ENCODE data around the gene ASIC5.
"Not testable (repeated sequence)": the region's sequence is repeated elsewhere in the genome, so short reads cannot be mapped to it uniquely, and the experiment has no call there.

ASIC5 gene, protein sequence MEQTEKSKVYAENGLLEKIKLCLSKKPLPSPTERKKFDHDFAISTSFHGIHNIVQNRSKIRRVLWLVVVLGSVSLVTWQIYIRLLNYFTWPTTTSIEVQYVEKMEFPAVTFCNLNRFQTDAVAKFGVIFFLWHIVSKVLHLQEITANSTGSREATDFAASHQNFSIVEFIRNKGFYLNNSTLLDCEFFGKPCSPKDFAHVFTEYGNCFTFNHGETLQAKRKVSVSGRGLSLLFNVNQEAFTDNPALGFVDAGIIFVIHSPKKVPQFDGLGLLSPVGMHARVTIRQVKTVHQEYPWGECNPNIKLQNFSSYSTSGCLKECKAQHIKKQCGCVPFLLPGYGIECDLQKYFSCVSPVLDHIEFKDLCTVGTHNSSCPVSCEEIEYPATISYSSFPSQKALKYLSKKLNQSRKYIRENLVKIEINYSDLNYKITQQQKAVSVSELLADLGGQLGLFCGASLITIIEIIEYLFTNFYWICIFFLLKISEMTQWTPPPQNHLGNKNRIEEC

DNA sequence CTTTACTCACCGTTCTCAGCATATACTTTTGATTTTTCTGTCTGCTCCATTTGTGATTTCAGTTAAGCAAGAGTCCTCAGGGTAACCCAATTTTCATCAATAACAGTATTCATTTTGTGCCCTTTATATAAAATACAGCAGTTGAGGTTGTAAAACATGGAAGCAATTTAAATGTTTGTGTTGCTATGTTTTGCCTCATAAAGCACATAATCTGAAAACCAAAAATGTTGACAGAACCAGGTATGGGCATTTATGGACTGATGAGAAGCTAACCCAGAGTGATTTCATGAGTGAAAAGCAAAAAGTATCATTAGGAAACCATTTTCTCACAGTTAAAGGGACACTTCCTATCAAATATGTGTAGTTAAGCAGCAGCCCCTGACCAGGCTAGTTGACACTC is at the start of gene ASIC5:
ASIC5 (minus strand) TSS at position 101 of the 400 bp plus-strand sequence; CDS start at position 50, 51 bp downstream.
- DNase-seq, result no peak

DNA sequence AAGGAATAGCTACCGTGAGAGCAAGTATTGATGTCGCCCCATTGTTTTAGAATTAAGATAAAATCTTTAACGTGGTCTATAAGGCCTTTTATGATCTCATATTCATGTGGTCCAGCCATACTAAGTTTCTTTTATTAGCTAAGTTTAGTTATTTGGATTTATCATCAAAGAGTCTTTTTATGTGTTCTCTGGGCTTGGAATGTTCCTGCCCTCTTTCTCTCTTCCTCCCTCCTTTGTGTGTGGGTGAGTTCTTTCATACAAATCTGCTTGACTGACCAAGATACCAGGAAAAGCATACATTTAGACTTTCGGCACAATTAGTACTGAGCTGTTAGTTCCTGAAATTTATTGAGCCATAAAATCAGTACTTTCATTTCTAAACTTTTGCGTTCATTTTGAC is 48.7 kb upstream of the ASIC5 start:
- DNase-seq, result no peak

DNA sequence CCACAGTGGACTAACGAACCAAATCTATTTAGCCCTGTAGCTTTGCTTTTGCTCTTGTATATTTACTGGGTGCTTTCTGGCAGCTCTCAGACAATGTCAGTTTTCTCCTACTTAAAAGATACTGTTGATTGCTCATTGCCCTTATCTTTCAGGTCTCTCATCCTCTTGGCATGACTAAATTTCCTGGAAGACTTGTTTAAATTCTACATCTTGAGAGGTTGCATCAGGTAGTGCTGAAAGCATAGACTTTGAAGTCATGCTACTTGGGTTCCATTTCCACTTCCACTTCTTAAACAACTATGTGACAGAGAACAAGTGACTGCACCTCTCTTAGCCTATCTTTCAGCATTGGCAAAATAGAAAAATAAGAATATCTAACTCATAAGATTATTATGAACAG is 45.8 kb upstream of the ASIC5 start:
- DNase-seq, result no peak

DNA sequence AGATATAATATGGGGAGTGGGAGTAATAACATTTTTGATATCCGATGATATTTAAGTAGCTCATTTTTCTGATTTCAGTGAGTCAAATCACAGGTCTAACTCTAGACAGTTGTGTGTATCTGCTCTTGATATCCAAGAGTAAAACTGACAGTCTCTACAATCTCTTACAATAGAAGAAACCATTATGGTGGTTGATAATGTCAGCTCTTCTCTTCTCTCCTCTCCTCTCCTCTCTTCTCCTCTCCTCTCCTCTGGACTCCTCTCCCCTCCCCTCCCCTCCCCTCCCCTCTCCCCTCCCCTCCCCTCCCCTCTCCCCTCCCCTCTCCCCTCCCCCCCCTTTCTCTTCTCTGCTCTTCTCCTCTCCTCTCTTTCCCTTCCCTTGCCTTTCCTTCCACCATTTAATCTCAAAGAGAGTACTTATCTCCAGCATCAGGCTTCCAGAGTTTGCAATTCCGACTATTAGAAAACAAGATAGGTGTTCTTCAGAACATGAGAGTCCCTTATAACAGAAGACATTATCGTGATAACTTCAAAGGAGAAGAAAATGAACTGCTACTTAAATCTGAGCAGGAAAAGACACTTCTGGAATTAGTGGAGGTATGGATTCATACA is 43.6 kb upstream of the ASIC5 start:
- DNase-seq, result no peak

DNA sequence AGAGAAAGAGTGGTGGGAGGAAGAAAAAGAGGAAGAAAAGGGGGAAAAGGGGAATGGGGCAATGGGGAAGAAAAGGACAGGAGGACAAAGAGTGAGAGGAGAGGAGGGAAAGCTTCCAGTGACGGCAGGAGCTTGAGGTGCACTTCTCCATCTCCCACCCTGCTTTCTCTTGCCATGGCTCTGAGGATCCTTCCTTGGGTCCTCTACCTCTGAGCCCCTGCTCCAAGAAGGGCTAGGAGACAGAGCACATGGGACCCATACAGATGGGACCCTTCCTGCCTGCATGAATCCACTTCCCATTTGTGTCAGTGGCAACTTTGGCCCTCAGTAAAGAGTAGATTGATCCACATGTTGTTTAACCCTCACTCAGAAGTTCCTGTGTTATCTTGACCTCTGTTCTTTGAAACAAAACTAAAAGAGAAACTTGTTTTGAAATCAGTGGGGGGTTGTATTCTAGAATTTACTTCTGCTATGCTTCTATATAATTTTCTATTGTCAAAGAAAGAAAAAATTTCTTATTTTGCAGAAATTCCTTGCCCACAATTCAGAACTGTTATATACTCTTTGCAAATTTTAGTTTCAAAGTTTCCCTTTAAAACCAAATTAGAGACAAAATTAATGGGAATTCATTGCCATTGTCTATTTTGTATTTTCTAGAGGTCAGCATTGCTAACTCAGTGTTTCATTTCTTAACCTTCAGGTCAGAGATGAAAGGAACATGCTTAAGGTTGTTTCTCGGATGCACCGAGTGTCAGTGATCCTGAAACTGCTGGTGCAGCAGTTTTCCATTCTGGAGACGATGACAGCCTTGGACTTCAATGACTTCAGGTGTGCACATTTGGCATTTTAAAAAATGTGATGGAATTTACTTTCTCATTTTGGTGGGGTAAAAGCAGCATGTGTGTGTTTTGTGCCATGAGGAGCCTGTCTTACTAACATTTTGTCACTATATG is 42.4 kb upstream of the ASIC5 start:
- no peak for DNase-seq

DNA sequence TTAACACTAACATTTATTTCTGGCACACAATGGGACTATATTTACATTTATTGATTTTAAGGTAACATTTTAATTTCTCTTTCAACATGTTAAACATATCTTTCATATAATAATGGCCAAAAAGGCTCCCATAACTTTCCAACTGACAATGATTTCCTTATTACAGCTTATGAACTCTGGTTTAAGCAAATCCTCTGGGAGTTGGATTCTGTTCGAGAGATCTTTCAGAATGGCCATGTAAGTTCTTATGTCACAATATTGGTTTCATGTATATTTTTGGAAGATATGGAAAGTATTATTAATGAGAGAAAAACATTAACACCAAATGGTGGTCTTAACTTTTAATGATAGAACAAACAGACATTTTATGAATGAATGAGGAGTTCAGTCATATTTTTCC is 41.5 kb upstream of the ASIC5 start:
- DNase-seq, result no peak

DNA sequence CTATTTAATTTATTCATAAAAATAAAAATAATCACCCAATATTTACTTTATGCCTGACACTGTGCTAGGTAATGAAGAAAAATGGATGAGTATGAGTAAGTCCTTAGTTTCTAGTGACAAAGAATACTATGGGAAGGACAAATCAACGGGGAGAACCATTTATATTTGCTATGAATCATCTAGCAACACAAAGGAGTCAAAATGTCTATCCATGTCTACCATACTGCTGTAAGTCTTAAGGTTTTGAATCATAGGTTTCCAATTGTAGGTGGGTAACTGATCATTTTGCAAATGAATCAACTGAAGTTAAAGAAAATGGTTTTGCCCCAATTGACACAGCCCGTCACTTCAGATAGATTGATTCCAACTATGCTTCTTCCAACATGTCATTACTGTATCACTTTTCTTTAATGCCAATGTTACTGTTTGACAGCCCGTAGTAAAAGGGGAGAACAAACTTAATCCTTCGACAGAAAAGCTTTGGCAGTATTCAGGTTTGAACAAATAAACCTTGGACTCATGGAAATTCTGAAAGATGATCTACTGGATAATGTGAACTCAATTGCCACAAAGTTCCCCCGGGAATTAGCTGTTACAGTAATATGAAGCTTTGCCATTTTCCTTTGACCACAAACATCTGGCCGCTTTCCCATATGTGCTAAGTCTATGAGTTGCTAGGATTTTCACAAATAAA is 40.6 kb upstream of the ASIC5 start:
- DNase-seq, result no peak

DNA sequence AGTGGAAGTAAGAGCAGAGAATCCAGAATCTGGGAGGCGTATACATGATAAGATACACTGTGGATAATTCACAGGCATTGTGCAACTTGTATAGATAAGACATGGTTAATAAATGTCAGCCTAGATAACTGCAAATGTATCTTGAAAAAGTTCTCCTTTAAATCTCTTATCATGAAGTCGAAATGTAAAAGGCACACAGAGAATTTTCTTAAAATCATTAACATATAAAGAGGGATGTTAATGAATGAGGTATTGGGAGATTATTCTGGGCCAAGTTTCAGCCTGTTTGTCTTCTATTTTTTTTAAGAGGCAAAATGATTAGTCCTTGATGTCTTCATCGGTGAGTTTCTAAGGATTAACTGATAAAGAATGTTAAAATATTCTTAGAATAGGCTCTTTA is 38.3 kb upstream of the ASIC5 start:
- DNase-seq, result no peak

DNA sequence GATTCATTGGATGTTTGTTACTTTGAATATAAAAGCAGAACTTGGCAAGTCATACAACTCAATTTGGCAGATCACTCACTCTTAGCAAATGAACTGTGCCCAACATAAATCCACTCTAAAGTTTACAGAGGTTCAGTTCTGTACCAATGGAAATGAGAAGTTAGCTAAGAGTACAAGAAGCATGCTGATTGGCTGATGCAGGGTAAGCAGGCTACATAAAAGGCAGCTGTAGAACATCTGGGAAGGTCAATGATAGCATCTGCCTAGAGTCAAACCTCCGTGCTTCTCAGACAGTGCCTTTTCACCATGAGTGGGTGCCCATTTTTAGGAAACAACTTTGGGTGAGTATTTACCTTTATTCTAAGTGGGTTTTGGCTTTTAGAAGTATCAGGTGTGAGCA is 37.4 kb upstream of the ASIC5 start, which contains the start of gene TDO2:
TDO2 (plus strand) TSS at position 244 of the 400 bp plus-strand sequence; CDS start at position 307, 63 bp downstream.
- no peak for DNase-seq

DNA sequence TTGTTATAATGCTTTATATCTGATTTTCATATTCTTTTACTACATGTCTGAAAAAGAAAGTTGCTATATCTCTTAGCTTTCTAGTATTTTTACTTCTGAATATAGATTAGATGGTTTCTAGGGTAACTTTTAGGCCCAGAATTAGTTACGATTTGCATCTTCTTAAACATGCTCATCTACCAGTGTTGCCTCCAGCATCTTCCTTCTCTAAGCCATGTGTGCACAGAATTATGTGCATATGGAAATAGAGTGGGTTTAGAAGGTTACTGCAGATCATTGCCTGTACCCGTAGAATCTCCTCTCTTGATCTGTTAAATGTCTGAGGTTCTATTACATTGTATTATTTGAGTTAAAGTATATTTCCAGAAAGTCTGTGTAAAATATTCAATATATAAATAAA is 34.9 kb upstream of the ASIC5 start:
- no peak for DNase-seq

DNA sequence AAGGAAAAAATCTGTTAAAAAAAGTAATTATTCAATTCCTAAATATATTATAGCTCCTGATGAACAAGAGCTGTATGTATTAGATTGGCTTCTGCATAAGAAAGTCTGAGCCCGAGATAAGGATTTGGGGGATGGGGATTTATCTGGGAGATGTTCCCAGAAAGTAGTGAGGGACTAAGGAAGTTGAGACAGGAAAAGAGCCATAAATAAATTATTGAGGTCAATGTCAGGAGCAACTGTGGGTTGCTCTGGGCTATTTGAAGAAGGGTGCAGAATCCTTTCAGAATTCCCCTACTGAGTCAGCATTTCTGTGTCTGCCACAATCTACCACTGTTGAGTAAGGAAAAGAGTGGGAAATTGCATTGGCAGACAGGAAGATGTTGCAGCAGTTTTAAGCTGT is 34.3 kb upstream of the ASIC5 start:
- no peak for DNase-seq

DNA sequence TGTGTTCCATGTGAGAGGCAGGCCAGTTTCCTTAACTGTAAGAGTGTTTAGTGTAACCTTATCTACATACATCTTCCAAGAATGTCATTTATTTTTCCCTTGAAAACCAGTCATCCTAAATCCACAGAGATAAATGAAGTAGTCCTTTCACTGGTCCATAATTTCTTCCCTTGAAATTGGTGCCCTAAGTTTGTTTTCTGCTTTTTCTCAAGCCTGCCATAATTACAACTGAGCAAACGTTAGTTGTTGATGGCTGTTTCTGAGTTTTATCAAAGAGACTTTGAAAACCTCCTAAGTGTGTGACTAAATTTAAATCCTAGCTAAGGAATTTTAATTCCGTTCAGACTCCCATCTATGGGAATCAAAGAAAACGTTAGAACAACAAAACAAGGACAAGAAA is 33.8 kb upstream of the ASIC5 start:
- no peak for DNase-seq

DNA sequence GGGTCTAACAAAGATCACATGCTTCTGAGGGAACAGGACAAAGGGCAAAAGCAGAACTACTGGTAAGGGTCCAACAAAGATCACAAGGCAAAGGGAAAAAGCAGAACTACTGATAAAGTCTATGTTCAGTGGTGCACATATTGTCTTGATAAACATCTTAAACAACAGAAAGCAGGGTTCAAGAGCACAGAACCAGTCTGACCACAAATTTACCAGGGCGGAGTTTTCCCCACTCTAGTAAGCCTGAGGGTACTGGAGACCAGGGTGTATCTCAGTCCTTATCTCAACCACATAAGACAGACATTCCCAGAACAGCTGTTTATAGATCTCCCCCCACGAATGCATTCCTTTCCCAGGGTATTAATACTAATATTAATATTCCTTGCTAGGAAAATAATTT is 32.3 kb upstream of the ASIC5 start:
- DNase-seq, result not testable (repeated sequence)

DNA sequence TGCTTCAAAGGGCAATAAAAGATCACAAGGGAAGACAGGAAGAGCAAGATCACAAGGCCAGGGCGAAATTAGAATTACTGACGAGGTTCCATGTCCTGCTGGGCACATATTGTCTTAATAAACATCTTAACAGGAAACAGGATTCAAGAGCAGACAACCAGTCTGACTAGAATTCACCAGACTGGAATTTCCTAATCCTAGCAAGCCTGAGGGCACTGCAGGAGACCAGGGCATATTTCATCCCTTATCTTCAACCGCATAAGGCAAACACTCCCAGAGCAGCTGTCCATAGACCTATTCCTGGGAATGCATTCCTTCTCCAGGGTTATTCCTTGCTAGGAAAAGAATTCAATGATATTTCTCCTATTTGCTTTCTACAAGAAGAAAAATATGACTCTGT is 25.0 kb upstream of the ASIC5 start:
- no peak for DNase-seq

DNA sequence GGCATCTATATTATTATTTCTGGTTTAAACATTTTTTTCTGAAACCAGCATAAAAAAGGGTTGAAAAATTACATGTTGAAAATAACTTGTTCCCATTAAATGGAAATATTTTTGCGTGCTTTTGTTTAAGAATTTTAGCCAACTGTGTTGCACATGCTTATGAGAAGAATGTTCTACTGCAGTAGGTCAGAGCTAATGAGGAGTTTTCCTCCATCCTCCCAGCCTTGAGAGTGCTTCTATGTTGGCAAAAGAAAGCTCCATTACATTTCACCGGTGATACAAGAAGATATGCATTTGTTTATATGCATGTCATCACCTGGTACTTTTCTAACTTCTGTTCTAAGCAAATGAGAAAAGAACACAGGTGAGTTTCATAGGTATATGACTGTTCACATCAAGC is 23.9 kb upstream of the ASIC5 start:
- DNase-seq, result no peak

DNA sequence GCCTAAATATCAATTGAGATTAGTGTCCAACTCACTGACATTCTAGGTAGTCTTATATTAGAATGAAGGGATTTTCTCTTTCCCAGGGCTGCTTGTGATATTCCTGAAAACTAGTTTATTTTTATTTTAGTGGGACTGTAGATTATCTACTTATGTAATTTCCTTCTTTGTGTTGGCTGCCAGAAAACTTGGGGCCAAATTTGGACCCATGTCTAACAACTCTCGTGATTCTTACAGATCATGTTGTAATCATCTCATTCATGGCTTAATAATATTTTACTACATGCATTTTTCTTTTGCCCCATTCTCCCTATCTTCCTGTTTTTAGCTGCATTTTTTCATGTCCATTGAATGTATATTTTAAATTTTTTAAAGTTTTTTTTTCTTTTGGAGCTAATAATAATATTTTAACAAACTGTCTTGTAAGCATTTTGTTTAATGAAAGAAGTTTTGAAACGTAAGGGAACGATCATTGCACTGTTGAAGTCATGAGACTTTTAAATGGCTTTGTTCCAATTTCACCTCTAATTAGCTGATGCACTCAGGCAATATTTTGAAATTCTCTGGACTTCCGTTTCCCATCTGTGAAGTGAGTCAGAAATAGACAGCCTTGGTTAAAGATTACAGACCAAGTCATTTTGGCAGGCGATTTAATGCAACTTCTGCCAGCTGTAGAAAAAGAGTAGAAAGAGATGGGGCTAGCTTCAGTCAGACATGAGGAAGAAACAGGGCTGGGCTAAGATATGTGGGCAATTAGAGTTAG is 23.1 kb upstream of the ASIC5 start:
- no peak for DNase-seq

DNA sequence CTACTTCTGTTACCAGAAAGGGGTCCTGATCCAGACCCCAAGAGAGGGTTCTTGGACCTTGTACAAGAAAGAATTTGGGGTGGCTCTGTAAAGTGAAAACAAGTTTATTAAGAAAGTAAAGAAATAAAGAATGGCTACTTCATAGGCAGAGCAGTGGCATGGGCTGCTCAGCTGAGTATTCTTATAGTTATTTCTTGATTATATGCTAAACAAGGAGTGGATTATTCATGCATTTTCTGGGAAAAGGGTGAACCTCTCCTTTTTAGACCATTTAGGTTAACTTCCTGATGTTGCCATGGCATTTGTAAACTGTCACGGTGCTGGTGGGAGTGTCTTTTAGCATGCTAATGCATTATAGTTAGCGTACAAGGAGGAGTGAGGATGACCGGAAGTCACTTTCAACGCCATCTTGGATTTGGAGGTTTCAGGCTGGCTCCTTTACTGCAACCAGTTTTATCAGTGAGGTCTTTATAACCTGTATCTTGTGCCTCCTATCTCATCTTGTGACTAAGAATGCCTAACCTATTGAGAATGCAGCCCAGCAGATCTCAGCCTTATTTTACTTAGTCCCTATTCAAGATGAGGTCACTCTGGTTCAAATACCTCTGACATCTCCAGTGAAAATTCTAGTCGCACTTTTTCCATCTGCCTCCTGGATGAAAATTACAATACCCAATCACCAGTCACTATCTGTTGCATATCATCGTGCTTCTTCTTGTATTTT is 21.9 kb upstream of the ASIC5 start:
- no peak for DNase-seq

DNA sequence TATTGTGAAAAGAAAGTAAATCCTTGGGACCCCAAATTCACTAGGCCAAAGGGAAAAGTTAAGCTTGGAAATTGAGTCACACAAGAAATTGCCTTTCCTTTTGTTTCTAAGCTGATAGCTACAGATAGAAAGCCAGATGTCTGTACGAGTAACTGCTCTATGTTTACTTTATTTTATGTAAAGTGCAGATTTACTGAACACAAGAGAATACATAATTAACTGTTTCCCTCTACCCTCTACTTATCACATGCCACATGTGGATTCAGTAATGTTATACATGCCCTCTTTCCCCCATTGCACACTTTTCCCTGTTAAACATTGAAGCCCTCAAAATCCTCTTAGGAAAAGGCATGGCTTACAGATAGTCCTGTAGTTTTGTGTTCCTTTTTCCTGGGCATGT is 21.0 kb upstream of the ASIC5 start:
- no peak for DNase-seq

DNA sequence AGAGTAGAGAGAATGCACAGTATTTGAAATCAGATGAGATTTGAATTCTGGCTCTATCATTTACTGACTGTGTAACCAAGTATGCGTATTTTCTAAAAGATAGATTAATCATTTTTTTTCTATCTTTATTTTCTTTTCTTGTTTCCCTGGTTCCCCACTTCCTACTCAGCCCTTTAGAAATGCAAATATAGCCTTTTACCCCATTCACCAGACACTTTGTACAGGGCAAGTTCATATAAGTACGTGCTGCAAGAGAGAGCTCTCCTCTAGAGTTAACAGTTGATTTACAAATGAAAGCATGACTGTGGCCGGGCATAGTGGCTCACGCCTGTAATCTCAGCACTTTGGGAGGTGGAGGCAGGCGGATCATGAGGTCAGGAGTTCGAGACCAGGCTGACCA is 19.6 kb upstream of the ASIC5 start:
- no peak for DNase-seq

DNA sequence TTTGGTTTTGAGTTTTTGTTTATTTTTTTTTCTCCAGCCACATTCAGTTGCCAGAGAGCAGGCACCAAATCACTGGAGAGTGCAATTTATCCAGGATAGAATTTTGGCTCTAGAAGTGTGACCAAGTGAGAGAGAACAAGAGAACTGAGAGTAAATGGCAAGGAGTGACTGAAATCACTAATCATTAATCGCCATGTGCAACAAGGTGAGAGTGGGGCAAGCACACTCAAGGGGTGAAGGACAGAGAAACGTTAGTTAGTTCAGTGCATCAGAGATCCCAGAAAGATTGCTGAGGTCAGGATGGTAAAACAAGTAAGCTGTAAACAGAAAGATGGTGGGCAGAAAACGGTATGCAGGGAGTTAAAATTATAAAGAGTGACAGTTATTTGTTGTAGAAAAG is 17.8 kb upstream of the ASIC5 start:
- DNase-seq, result no peak

DNA sequence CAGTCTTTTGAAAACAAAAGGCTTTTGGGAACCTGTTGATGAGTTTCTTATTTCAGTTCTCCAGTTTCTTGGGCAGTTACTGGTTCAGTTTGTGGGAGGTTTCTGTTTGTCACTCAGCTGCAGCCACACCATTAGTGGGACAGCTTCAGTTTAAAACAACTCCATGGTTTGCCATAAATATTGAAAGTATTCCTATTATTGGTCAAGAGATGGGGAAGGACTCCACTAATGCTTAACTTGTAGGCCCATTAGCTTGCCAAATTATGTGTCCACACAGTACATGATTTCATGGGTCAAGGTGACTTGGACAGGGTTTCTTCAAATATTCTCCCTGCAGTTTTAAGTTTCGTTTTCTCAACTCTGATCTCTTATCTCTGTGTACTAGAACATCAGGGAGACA is 15.5 kb upstream of the ASIC5 start:
- no peak for DNase-seq

Measured in activated naive CD4-positive, alpha-beta T cell (primary cell).